ENCODE data around the gene TSPAN16. TPM values are rescaled to one million over a fixed set of nuclear protein-coding genes. Genes with fewer than 3 reads are reported as not detected.

Gene TSPAN16
- total and polyA plus RNA-seq, 2 of the 13 experiments (the other 11 are each of a cell fraction or from before 2014, with no cell fraction given) = not detected

DNA sequence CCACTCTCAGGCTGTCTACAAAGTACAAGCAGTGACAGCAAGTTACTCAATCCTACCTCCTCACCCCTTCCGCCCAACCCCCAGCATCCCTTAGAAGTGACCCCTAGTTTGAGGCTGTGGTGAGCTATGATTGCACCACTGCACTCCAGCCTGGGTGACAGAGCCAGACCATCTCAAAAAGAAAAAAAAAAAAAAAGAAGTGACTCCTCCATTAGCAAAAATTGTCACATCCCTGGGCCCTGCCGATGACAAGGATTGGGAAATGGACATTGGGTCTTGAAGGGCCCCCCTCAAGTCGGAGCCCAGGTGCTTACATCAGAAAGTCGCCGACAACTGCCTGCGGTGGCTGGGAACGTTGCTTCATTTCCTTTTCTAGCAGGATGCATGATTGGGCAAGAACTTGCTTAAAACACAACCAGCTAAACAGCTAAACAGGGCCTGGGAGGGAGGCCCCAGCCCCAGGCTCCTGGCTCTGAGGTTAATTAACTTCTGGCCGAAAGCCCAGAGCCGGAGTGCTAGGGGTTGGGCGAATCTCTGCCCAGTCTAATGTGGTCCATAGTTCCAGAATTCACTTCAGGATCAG is 28.2 kb downstream of the TSPAN16 start (continued):
- TF ChIP-seq, protein P1, sequence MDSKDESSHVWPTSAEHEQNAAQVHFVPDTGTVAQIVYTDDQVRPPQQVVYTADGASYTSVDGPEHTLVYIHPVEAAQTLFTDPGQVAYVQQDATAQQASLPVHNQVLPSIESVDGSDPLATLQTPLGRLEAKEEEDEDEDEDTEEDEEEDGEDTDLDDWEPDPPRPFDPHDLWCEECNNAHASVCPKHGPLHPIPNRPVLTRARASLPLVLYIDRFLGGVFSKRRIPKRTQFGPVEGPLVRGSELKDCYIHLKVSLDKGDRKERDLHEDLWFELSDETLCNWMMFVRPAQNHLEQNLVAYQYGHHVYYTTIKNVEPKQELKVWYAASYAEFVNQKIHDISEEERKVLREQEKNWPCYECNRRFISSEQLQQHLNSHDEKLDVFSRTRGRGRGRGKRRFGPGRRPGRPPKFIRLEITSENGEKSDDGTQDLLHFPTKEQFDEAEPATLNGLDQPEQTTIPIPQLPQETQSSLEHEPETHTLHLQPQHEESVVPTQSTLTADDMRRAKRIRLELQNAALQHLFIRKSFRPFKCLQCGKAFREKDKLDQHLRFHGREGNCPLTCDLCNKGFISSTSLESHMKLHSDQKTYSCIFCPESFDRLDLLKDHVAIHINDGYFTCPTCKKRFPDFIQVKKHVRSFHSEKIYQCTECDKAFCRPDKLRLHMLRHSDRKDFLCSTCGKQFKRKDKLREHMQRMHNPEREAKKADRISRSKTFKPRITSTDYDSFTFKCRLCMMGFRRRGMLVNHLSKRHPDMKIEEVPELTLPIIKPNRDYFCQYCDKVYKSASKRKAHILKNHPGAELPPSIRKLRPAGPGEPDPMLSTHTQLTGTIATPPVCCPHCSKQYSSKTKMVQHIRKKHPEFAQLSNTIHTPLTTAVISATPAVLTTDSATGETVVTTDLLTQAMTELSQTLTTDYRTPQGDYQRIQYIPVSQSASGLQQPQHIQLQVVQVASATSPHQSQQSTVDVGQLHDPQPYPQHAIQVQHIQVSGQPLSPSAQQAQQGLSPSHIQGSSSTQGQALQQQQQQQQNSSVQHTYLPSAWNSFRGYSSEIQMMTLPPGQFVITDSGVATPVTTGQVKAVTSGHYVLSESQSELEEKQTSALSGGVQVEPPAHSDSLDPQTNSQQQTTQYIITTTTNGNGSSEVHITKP (CRISPR knock-in tag; IDR thresholded peaks at IDR 0.05; ENCODE audit: low read depth) = no peak
- TF ChIP-seq ZNF234 (CRISPR knock-in tag; conservative IDR thresholded peaks at IDR 0.05) (no peak), ZNF296 (CRISPR knock-in tag; conservative IDR thresholded peaks at IDR 0.05) (no peak), ZNF382 (CRISPR knock-in tag; IDR thresholded peaks at IDR 0.05; ENCODE audit: borderline replicate concordance) (no peak), NPAS2 (CRISPR knock-in tag; IDR thresholded peaks at IDR 0.05; ENCODE audit: borderline replicate concordance) (no peak), PPARG (CRISPR knock-in tag; conservative IDR thresholded peaks at IDR 0.05) (no peak), ZNF225 (CRISPR knock-in tag; IDR thresholded peaks at IDR 0.05) (no peak), ZFP1 (CRISPR knock-in tag; IDR thresholded peaks at IDR 0.05) (peak; percentile 62; the same call in 1 of the 2 replicates), ZNF569 (CRISPR knock-in tag; IDR thresholded peaks at IDR 0.05; ENCODE audit: borderline replicate concordance) (no peak), PLRG1 (conservative IDR thresholded peaks at IDR 0.05) (no peak), ZNF816 (CRISPR knock-in tag; IDR thresholded peaks at IDR 0.05; ENCODE audit: borderline replicate concordance) (no peak), ISL2 (CRISPR knock-in tag; IDR thresholded peaks at IDR 0.05) (peak; percentile 73; the same call in 1 of the 2 replicates), ZNF746 (CRISPR knock-in tag; IDR thresholded peaks at IDR 0.05) (no peak; the same call in 1 of the 2 replicates), ZNF788 (CRISPR knock-in tag; IDR thresholded peaks at IDR 0.05; ENCODE audit: borderline replicate concordance) (no peak), GATA4 (IDR thresholded peaks at IDR 0.05; ENCODE audit: borderline replicate concordance, low read depth) (no peak), ZNF367 (CRISPR knock-in tag; IDR thresholded peaks at IDR 0.05; ENCODE audit: borderline replicate concordance) (no peak), ZNF749 (CRISPR knock-in tag; IDR thresholded peaks at IDR 0.05; ENCODE audit: borderline replicate concordance) (no peak)
- TF ChIP-seq, protein P2, sequence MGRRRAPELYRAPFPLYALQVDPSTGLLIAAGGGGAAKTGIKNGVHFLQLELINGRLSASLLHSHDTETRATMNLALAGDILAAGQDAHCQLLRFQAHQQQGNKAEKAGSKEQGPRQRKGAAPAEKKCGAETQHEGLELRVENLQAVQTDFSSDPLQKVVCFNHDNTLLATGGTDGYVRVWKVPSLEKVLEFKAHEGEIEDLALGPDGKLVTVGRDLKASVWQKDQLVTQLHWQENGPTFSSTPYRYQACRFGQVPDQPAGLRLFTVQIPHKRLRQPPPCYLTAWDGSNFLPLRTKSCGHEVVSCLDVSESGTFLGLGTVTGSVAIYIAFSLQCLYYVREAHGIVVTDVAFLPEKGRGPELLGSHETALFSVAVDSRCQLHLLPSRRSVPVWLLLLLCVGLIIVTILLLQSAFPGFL (CRISPR knock-in tag; IDR thresholded peaks at IDR 0.05) = no peak
- TF ChIP-seq, protein P3, sequence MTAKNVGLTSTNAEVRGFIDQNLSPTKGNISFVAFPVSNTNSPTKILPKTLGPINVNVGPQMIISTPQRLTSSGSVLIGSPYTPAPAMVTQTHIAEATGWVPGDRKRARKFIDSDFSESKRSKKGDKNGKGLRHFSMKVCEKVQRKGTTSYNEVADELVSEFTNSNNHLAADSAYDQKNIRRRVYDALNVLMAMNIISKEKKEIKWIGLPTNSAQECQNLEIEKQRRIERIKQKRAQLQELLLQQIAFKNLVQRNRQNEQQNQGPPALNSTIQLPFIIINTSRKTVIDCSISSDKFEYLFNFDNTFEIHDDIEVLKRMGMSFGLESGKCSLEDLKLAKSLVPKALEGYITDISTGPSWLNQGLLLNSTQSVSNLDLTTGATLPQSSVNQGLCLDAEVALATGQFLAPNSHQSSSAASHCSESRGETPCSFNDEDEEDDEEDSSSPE (CRISPR knock-in tag; IDR thresholded peaks at IDR 0.05) = no peak
